Cardiac fibroblast (primary cell): Measurements from ENCODE around the gene PUM1.

Experiments
- DNase-seq, 2 donors: peaks; one replicate each; pipeline versions ENCODE4 v3.0.0 to v3.0.0-alpha.2; 2010; ENCODE audit warnings: low read depth in 2 of 2
- H3K4me3 ChIP-seq, 2 donors: replicated peaks in 1 of 2; 1 replicate in 1 of 2; 2 replicates in 1 of 2; pipeline ENCODE4 v1.5.1; 2011; ENCODE audit warnings: low read depth in 2 of 2, low read length in 2 of 2, mild to moderate bottlenecking in 2 of 2, moderate library complexity in 1 of 2
- CTCF ChIP-seq: IDR thresholded peaks from one replicate; pipeline ENCODE4 v1.5.1; 2011; ENCODE audit warnings: low read depth, mild to moderate bottlenecking, low read length, inconsistent platforms

The PUM1 gene

GRCh38 chr1:30929944-30930525, 135.5 kb downstream of the PUM1 start:
- no peak for TF ChIP-seq CTCF
- H3K4me3 ChIP-seq: no peak overlapping the region
- DNase-seq: no peak

DNA sequence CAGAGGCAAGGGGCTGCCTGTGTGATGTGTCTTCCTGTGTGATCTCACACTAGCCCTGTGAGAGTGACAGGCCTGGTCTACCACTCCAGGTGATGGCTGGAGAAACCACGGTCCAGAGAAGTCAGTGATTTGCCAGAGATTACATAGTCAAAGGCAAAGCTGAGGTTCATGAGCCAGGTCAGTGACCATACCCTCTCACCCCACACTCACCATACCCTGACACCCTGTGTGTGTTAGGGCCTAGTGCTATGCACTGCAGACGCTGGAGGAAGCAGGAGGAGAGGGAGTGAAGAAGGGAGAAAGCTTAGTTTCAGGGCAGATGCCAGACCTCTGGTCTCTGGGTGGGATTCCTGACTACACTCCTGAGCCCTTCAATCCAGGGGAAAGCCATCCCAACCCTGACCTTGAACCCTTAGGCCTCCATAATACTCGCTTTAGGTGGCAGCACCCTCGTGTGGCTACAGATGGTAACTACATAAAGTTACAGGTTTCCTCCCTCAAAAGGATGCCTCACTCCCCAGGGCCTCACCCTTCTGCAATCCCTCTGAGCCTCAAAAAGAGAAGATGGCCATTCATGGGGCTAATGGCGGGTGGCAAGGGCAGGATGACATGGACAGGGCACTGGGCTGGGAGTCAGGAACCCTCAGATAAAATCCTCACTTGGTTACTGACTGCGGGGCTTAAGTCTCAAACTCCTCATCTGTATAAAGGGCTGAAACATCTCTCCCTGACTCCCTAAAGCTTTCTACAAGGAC, 136.2 kb downstream of the PUM1 start:
- peak; percentile 59 to 65 for DNase-seq
- no peak overlapping the region for H3K4me3 ChIP-seq
- peak; percentile 77 for TF ChIP-seq CTCF

GRCh38 chr1:30928789-30929134, 136.8 kb downstream of the PUM1 start:
- TF ChIP-seq CTCF: no peak
- H3K4me3 ChIP-seq: no peak overlapping the region
- no peak for DNase-seq

GRCh38 chr1:30928171-30928570, 137.3 kb downstream of the PUM1 start:
- DNase-seq: no peak
- H3K4me3 ChIP-seq: no peak overlapping the region
- TF ChIP-seq CTCF: no peak

DNA sequence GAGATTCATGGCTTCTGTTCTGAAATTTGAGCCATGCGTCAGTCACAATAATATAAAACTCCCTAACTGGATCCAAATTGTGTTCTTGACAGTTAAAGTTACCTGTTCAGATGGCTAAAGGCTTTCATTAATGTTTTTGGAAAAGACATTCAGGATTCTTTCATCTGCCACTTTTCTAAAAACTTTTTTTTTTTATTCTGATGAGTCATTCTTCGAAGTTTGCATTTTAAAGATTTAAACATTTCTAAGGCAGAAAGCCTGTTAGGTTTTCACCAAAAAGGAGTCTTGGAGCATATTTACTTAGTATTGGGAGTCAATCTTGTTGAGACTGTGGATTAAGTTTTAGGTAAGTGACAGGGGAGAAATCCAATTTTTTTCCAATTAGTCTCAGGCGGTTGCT, 138.1 kb downstream of the PUM1 start:
- no peak for DNase-seq
- TF ChIP-seq CTCF: no peak

GRCh38 chr1:30923597-30923996, 141.9 kb downstream of the PUM1 start:
- DNase-seq: peak in 1 of 2 donors; percentile 42
- TF ChIP-seq CTCF: no peak
- no peak overlapping the region for H3K4me3 ChIP-seq

More for the DNA sequence above, 138.1 kb downstream of the PUM1 start:
- no peak overlapping the region for H3K4me3 ChIP-seq
